Measurements from ENCODE around the gene TANGO6.

Gene TANGO6

GRCh38 chr16:68909099-68909733 is 65.9 kb downstream of the TANGO6 start:
- no peak for DNase-seq (ENCODE audit: low read depth)

- DNase-seq (ENCODE audit: low read depth), result no peak
Measured at GRCh38 chr16:68910051-68910450, 66.7 kb downstream of the TANGO6 start.

GRCh38 chr16:68915589-68915988 is 72.3 kb downstream of the TANGO6 start:
- DNase-seq (ENCODE audit: low read depth), result no peak

- no peak for DNase-seq (ENCODE audit: low read depth)
Measured at GRCh38 chr16:68917541-68917940, 74.2 kb downstream of the TANGO6 start.

- no peak for DNase-seq (ENCODE audit: low read depth)
Measured at GRCh38 chr16:68920349-68920748, 77.0 kb downstream of the TANGO6 start.

GRCh38 chr16:68921637-68922036 is 78.3 kb downstream of the TANGO6 start:
- DNase-seq (ENCODE audit: low read depth), result no peak

GRCh38 chr16:68923116-68923515 is 79.8 kb downstream of the TANGO6 start:
- no peak for DNase-seq (ENCODE audit: low read depth)

- no peak for DNase-seq (ENCODE audit: low read depth)
Measured at GRCh38 chr16:68927018-68927417, 83.7 kb downstream of the TANGO6 start.

- DNase-seq (ENCODE audit: low read depth), result no peak
Measured at GRCh38 chr16:68931196-68931595, 87.9 kb downstream of the TANGO6 start.

- no peak for DNase-seq (ENCODE audit: low read depth)
Measured at GRCh38 chr16:68934402-68934801, 91.1 kb downstream of the TANGO6 start.

GRCh38 chr16:68935008-68935407 is 91.7 kb downstream of the TANGO6 start:
- no peak for DNase-seq (ENCODE audit: low read depth)

GRCh38 chr16:68936736-68937631 is 93.7 kb downstream of the TANGO6 start:
- DNase-seq (ENCODE audit: low read depth), result no peak

GRCh38 chr16:68939692-68940320 is 96.5 kb downstream of the TANGO6 start:
- DNase-seq (ENCODE audit: low read depth), result no peak

- DNase-seq (ENCODE audit: low read depth), result no peak
Measured at GRCh38 chr16:68940816-68941215, 97.5 kb downstream of the TANGO6 start.

GRCh38 chr16:68943961-68944360 is 100.6 kb downstream of the TANGO6 start:
- no peak for DNase-seq (ENCODE audit: low read depth)

GRCh38 chr16:68948230-68948910 is 105.0 kb downstream of the TANGO6 start:
- no peak for DNase-seq (ENCODE audit: low read depth)

GRCh38 chr16:68951991-68952877 is 108.9 kb downstream of the TANGO6 start:
- DNase-seq (ENCODE audit: low read depth), result no peak

GRCh38 chr16:68954911-68955635 is 111.7 kb downstream of the TANGO6 start:
- no peak for DNase-seq (ENCODE audit: low read depth)

- DNase-seq (ENCODE audit: low read depth), result no peak
Measured at GRCh38 chr16:68960910-68961309, 117.6 kb downstream of the TANGO6 start.

GRCh38 chr16:68961778-68962402 is 118.6 kb downstream of the TANGO6 start:
- no peak for DNase-seq (ENCODE audit: low read depth)
